Ovary (tissue), 9 donors: ENCODE results near the gene DOK3. TPM values are rescaled to one million over a fixed set of nuclear protein-coding genes. Genes with fewer than 3 reads are reported as not detected.
A peak's percentile ranks its signal among the peaks of the same experiment; 100 is the strongest.

ENCODE experiments used
- DNase-seq, 5 donors: peaks; one replicate each; pipeline ENCODE4 v3.0.0-alpha.2; 2019 to 2020
- H3K27ac ChIP-seq, 2 donors: fragments of 200-600 bp; one replicate each; pipeline versions ENCODE4 v1.5.1 to v1.8.0; 2019 to 2022
- H3K27me3 ChIP-seq: fragments of 200-600 bp; one replicate; pipeline ENCODE4 v1.8.0; 2022
- H3K36me3 ChIP-seq: fragments of 200-600 bp; sonication (generic); one replicate; pipeline ENCODE4 v1.5.1; 2019
- H3K4me1 ChIP-seq: one replicate; pipeline ENCODE4 v1.8.1; 2013; ENCODE audit warnings: mild to moderate bottlenecking, moderate library complexity; ENCODE audit not compliant: insufficient read depth
- H3K4me3 ChIP-seq: fragments of 200-600 bp; sonication (generic); one replicate; pipeline ENCODE4 v1.5.1; 2017
- H3K9me3 ChIP-seq, 2 donors: fragments of 200-600 bp in 1 of 2; sonication (generic) in 1 of 2; one replicate each; pipeline versions ENCODE4 v1.5.1 to v1.8.1; 2013 to 2019; ENCODE audit warnings: mild to moderate bottlenecking in 1 of 2, moderate library complexity in 1 of 2
- EP300 ChIP-seq: sonication (generic); formaldehyde crosslinking; IDR thresholded peaks from one replicate; pipeline ENCODE4 v1.6.1; 2017; ENCODE audit warnings: antibody characterized with exemption
- POLR2A ChIP-seq: fragments of 450-650 bp; IDR thresholded peaks from one replicate; pipeline ENCODE4 v1.6.1; 2017; ENCODE audit warnings: antibody characterized with exemption, mild to moderate bottlenecking, moderate library complexity
- WGBS, 3 donors: extraction: QIAGEN DNeasy Blood & Tissue Kit in 1 of 3; methylation state at CpG; one replicate each; pipeline versions ENCODE4 v1.1.5 to v1.1.7; 2013 to 2017; 5-methylcytosine and 5-hydroxymethylcytosine counted together
- intact Hi-C, 4 donors: fragments of 100-400 bp; cut with DNase I; formaldehyde crosslinking; loops; one replicate each; pipeline versions ENCODE4 v1.11.0 to v1.15.1; 2022 to 2023
- polyA plus RNA-seq, 2 donors: library from polyadenylated mRNA; stranded (reverse); fragments of 200-250 nt in 1 of 2; fragments of 350-450 nt in 1 of 2; fragmentation: Illumina TruSeq in 1 of 2; extraction: RNeasy Lipid Tissue Mini Kit (QIAGEN cat#74804) in 1 of 2; gene quantifications; one replicate each; pipeline ENCODE4 v1.2.3, GENCODE V29; 2013 to 2014
- total RNA-seq, 7 donors: library from RNA; depleted of rRNA in 2 of 7; stranded (reverse); fragments of >200 nt in 2 of 7; fragmentation: NEBNext Ultra II Directional in 3 of 7; extraction: Animal tissue kit (Norgen Biotek cat#: 25700) in 3 of 7; gene quantifications; one replicate each; pipeline versions ENCODE4 v1.1.0 to v1.2.4, GENCODE V29; 2016 to 2023
- TF ChIP-seq, protein P1 (sequence below), 3 donors: fragments of 450-650 bp in 2 of 3; fragments of 200-600 bp in 1 of 3; IDR thresholded peaks; one replicate each; pipeline versions ENCODE4 v1.5.1 to v1.8.0; 2016 to 2022; ENCODE audit warnings: antibody characterized with exemption in 3 of 3, mild to moderate bottlenecking in 1 of 3
- donor health status: DM: no; HTN: no; CAD: no; lungs with moderate emphysema.
- donor health status: DM: no; HTN: no; CAD: no.
- donor health status: Bipolar disorder and iron deficiency.
- donor health status: DM: yes; HTN: yes; CAD: no.
- donor health status: DM: no; HTN: no; CAD: no.
- donor health status: DM: yes; HTN: yes; CAD: no.

DOK3 gene
- total and polyA plus RNA-seq, 9 donors: 1.3 to 7.2 (median 2.5) TPM

GRCh38 chr5:177454397-177455035, 55.1 kb downstream of the DOK3 start:
- Histone ChIP-seq H3K27me3 (no peaks in the 10 kb centered on the region), H3K36me3 (no peaks in the 10 kb centered on the region), H3K4me1 (peaks cover 7% of the 10 kb centered on the region), H3K4me3 (peak overlapping the region; percentile 44), H3K27ac (peak overlapping the region; percentile 26 to 49), H3K9me3 (no peaks in the 10 kb centered on the region)
- intact Hi-C loops: loop anchor here (2.0 to 10.0 kb wide), 7 partner anchors 37 to 340 kb away; partner anchors contain the start of genes MXD3 (in 2 of the 4) and PFN3 (in 1 of the 4)
- TF ChIP-seq, protein P1, sequence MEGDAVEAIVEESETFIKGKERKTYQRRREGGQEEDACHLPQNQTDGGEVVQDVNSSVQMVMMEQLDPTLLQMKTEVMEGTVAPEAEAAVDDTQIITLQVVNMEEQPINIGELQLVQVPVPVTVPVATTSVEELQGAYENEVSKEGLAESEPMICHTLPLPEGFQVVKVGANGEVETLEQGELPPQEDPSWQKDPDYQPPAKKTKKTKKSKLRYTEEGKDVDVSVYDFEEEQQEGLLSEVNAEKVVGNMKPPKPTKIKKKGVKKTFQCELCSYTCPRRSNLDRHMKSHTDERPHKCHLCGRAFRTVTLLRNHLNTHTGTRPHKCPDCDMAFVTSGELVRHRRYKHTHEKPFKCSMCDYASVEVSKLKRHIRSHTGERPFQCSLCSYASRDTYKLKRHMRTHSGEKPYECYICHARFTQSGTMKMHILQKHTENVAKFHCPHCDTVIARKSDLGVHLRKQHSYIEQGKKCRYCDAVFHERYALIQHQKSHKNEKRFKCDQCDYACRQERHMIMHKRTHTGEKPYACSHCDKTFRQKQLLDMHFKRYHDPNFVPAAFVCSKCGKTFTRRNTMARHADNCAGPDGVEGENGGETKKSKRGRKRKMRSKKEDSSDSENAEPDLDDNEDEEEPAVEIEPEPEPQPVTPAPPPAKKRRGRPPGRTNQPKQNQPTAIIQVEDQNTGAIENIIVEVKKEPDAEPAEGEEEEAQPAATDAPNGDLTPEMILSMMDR (IDR thresholded peaks at IDR 0.05): peak; percentile 91 to 98 (median 96)
- TF ChIP-seq EP300 (no peak), POLR2A (peak; percentile 39)
- peak; percentile 88 to 96 (median 94) for DNase-seq
- WGBS, 3 donors: 0 to 1% (median 1%) methylated on average over 13 to 84 of the region's 84 CpGs

DNA sequence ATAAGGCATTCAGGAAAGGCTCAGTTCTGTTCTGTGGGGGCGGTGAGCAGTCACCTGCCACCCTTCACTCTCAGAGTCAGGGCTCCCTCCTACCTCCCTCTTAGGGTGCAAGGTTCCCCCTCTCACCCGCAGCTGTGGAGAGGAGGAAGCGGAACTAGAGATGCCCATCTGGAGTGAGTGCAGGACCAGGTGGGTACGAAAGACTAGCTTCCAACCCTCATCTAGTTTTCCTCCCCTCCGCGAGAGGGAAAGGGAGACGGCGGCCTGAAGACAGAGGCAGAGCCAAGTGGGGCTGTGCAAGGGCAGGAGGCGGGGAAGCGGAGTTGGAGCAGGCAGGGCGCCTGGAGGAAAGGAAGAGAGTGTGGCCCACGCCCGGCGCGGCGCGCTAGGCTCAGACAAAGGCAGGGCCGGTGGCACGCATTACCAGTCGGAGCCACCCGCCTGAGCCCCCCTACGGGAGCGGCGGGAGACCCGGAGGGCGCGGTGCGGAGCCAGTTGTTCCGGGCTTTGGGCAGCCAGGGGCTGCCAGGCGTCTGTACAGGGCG, 55.7 kb downstream of the DOK3 start:
- Histone ChIP-seq H3K9me3 (no peaks in the 10 kb centered on the region), H3K4me3 (peak overlapping the region; percentile 44), H3K36me3 (no peaks in the 10 kb centered on the region), H3K4me1 (peaks cover 7% of the 10 kb centered on the region), H3K27ac (no peak overlapping the region), H3K27me3 (no peaks in the 10 kb centered on the region)
- WGBS, 3 donors: 8% methylated on average over 31 of the region's 31 CpGs
- intact Hi-C loops: loop anchor here (2.0 to 10.0 kb wide), 6 partner anchors 37 to 339 kb away; partner anchors contain the start of gene MXD3 (in 2 of the 4)
- peak in 2 of 5 donors; percentile 62 to 68 for DNase-seq
- TF ChIP-seq EP300: no peak
- TF ChIP-seq POLR2A: no peak
- TF ChIP-seq, protein P1 (IDR thresholded peaks at IDR 0.05): no peak

DNA sequence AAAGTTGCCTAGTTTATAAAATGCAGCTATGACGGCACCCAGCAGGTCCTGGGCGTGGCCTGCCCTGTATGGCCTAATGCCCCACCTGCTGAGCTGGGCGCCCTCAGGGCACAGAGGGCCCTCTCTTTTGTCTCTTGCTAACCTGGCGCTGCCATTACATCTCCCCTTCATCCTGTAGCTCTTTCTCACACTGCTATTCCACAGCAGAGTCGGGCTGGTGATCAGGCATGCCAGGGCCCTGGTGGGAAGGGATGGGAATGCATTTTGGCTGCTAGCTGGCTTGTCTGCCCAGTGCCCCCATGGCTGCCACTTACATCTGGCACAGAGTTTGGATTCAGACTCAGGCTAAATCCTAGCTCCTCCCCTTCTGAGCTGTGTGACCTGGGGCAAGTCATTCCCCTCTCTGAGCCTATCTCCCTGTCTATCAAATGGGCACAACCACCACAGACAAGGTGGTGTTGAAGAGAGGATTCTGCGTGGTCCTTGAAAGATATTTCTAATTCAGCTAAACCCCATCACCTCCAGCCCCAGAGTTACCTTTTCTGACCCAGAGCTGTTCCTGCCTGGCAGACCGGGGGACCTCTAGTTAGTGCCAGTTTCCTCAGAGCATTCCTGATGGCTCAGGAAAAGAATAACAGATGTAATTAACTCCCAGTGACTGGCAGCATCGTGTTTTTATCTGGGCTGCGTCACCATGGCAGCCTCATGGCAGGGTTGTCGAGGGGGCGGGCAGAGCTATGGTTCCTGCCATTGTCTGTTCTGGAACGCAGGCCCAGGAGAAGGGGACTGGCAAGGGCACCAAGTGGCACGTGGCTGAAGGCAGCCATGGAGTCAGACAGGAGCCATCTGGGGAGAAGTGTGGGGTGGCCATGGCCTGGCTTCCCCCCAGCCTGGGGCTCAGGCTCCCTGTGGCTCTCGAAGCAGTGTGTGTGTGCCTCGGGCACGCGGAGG, 56.7 kb downstream of the DOK3 start:
- intact Hi-C loops: loop anchor here in 3 of 4 donors (5.0 to 10.0 kb wide), 4 partner anchors 36 to 338 kb away; partner anchors contain the start of gene MXD3 (in 2 of the 3)
- H3K4me3 ChIP-seq: no peak overlapping the region
- no peaks in the 10 kb centered on the region for H3K9me3 ChIP-seq
- no peak for TF ChIP-seq EP300
- no peak for TF ChIP-seq POLR2A
- TF ChIP-seq, protein P1 (IDR thresholded peaks at IDR 0.05): no peak
- H3K27ac ChIP-seq: no peak overlapping the region
- no peak for DNase-seq
- WGBS, 3 donors: 83 to 92% (median 84%) methylated on average over 17 of the region's 17 CpGs
- no peaks in the 10 kb centered on the region for H3K36me3 ChIP-seq
- H3K4me1 ChIP-seq: peaks cover 7% of the 10 kb centered on the region
- no peaks in the 10 kb centered on the region for H3K27me3 ChIP-seq

Other genes with a start within 250 kb of the DOK3 start
- gene RAB24, start 206.1 kb downstream of the DOK3 start, total RNA-seq: 10 to 100 TPM; 23.3 to 40.4 (median 26.8) TPM
- 10 to 100 TPM; 17.0 to 40.4 TPM for gene RAB24, start 206.1 kb downstream of the DOK3 start, polyA plus RNA-seq
- 10 to 100 TPM; 42.8 to 96.8 (median 74.6) TPM for gene PRELID1, start 206.0 kb downstream of the DOK3 start, total RNA-seq
- gene PRELID1, start 206.0 kb downstream of the DOK3 start, polyA plus RNA-seq: 10 to 100 TPM; 65.0 to 77.6 TPM
- gene MXD3, start 197.9 kb downstream of the DOK3 start, total RNA-seq: 1 to 10 TPM; 3.2 to 9.8 (median 6.2) TPM
- gene MXD3, start 197.9 kb downstream of the DOK3 start, polyA plus RNA-seq: 1 to 10 TPM in 1 of 2 donors, under 1 TPM in 1; 0.30 to 6.0 TPM
- gene LMAN2, start 158.2 kb downstream of the DOK3 start, total RNA-seq: 100 to 1,000 TPM in 2 of 7 donors, 10 to 100 TPM in 5; 63.5 to 154 (median 93.5) TPM
- gene LMAN2, start 158.2 kb downstream of the DOK3 start, polyA plus RNA-seq: 100 to 1,000 TPM in 1 of 2 donors, 10 to 100 TPM in 1; 85.0 to 142 TPM
- gene RGS14, start 151.9 kb downstream of the DOK3 start, total RNA-seq: 10 to 100 TPM in 1 of 7 donors, 1 to 10 TPM in 6; 4.0 to 27.0 (median 8.0) TPM
- 1 to 10 TPM in 1 of 2 donors, under 1 TPM in 1; 0.73 to 6.2 TPM for gene RGS14, start 151.9 kb downstream of the DOK3 start, polyA plus RNA-seq
- gene SLC34A1, start 125.4 kb downstream of the DOK3 start, total RNA-seq: not detected
- not detected for gene SLC34A1, start 125.4 kb downstream of the DOK3 start, polyA plus RNA-seq
- gene PFN3, start 109.2 kb downstream of the DOK3 start, total RNA-seq: not detected
- gene PFN3, start 109.2 kb downstream of the DOK3 start, polyA plus RNA-seq: not detected
- gene F12, start 100.3 kb downstream of the DOK3 start, total RNA-seq: 1 to 10 TPM in 1 of 7 donors, under 1 TPM in 1, not detected in 5; 0.28 to 1.7 TPM
- not detected for gene F12, start 100.3 kb downstream of the DOK3 start, polyA plus RNA-seq
- gene GRK6, start 83.2 kb downstream of the DOK3 start, total RNA-seq: 10 to 100 TPM; 13.6 to 30.3 (median 21.7) TPM
- 10 to 100 TPM in 1 of 2 donors, 1 to 10 TPM in 1; 5.9 to 15.3 TPM for gene GRK6, start 83.2 kb downstream of the DOK3 start, polyA plus RNA-seq
- 10 to 100 TPM in 1 of 7 donors, 1 to 10 TPM in 5, under 1 TPM in 1; 0.66 to 11.4 (median 2.1) TPM for gene PRR7, start 63.0 kb downstream of the DOK3 start, total RNA-seq
- gene PRR7, start 63.0 kb downstream of the DOK3 start, polyA plus RNA-seq: under 1 TPM in 1 of 2 donors, not detected in 1; 0.51 TPM
- 10 to 100 TPM; 35.1 to 91.6 (median 57.0) TPM for gene DBN1, start 36.2 kb downstream of the DOK3 start, total RNA-seq
- 10 to 100 TPM; 18.4 to 55.4 TPM for gene DBN1, start 36.2 kb downstream of the DOK3 start, polyA plus RNA-seq
- gene PDLIM7, start 12.2 kb downstream of the DOK3 start, total RNA-seq: 100 to 1,000 TPM in 4 of 7 donors, 10 to 100 TPM in 3; 32.7 to 243 (median 151) TPM
- gene PDLIM7, start 12.2 kb downstream of the DOK3 start, polyA plus RNA-seq: 10 to 100 TPM; 25.7 to 83.3 TPM
- 100 to 1,000 TPM in 1 of 7 donors, 10 to 100 TPM in 6; 63.5 to 104 (median 76.0) TPM for gene DDX41, start 7.1 kb upstream of the DOK3 start, total RNA-seq
- gene DDX41, start 7.1 kb upstream of the DOK3 start, polyA plus RNA-seq: 10 to 100 TPM; 58.3 to 63.6 TPM
- 10 to 100 TPM; 50.2 to 77.6 (median 64.3) TPM for gene FAM193B, start 44.7 kb upstream of the DOK3 start, total RNA-seq
- 10 to 100 TPM; 14.8 to 77.3 TPM for gene FAM193B, start 44.7 kb upstream of the DOK3 start, polyA plus RNA-seq
- 100 to 1,000 TPM in 2 of 7 donors, 10 to 100 TPM in 5; 54.0 to 112 (median 80.7) TPM for gene TMED9, start 82.4 kb upstream of the DOK3 start, total RNA-seq
- gene TMED9, start 82.4 kb upstream of the DOK3 start, polyA plus RNA-seq: 10 to 100 TPM; 68.5 to 80.3 TPM
- gene B4GALT7, start 90.3 kb upstream of the DOK3 start, total RNA-seq: 10 to 100 TPM; 18.0 to 40.0 (median 27.2) TPM
- 10 to 100 TPM in 1 of 2 donors, 1 to 10 TPM in 1; 8.5 to 28.7 TPM for gene B4GALT7, start 90.3 kb upstream of the DOK3 start, polyA plus RNA-seq